ENCODE results near the gene PEX14.

Gene PEX14

GRCh38 chr1:10624256-10625050 is 149.7 kb downstream of the PEX14 start:
- DNase-seq = no peak

- DNase-seq = no peak
Measured at GRCh38 chr1:10625076-10625475, 150.3 kb downstream of the PEX14 start.

GRCh38 chr1:10625554-10625953 is 150.8 kb downstream of the PEX14 start:
- DNase-seq = no peak

- DNase-seq = no peak
Measured at GRCh38 chr1:10626131-10626731, 151.5 kb downstream of the PEX14 start.

GRCh38 chr1:10626791-10627410 is 152.2 kb downstream of the PEX14 start:
- DNase-seq = peak; percentile 65 to 79

- DNase-seq = no peak
Measured at GRCh38 chr1:10628685-10629084, 153.9 kb downstream of the PEX14 start.

- DNase-seq = no peak
Measured at GRCh38 chr1:10629091-10629815, 154.5 kb downstream of the PEX14 start.

GRCh38 chr1:10629816-10630571 is 155.2 kb downstream of the PEX14 start:
- DNase-seq = no peak

DNA sequence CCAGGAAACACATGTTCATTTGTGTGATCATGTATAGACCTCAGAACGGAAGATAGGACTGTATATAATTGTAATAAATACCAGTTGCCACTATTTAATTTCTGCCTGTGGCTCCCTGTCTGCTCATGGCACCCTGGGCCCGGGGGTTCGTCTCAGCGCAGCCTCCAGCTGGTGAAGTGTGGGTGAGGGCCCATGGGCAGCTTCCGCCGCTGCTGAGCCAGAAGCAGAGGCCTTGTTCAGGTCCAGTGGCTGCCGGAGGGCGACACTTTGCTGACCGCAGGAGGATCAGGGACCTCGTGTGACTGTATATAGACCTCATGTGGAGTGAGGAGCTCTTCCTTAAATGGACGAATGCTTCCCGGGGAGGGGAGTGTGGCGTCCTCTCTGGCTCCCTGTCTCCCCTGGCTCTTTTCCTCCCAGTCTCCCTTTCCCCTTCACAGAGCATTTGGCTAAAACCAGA is 155.9 kb downstream of the PEX14 start:
- DNase-seq = no peak

GRCh38 chr1:10631121-10631810 is 156.5 kb downstream of the PEX14 start:
- DNase-seq = no peak

GRCh38 chr1:10631811-10632593 is 157.3 kb downstream of the PEX14 start:
- DNase-seq = no peak

GRCh38 chr1:10632691-10633090 is 157.9 kb downstream of the PEX14 start:
- DNase-seq = no peak

GRCh38 chr1:10633416-10633815 is 158.7 kb downstream of the PEX14 start:
- DNase-seq = no peak

DNA sequence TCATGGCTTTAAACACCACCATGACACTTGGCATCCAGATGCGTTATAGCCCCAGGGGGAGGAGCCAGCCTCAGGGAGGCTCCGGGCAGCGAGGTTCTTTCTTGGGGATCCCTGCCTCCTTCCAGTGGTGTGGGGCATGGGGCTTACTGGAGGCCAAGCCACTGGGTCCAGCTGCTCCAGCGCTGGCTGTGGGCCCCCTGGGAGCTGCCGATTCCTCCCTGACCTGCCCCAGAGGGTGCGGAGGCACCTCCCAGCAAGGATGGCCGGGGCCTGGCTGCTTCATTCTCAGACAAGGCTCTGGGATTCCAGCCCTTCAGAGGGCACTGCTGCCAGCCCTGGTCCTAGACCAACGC is 159.3 kb downstream of the PEX14 start:
- DNase-seq = no peak

DNA sequence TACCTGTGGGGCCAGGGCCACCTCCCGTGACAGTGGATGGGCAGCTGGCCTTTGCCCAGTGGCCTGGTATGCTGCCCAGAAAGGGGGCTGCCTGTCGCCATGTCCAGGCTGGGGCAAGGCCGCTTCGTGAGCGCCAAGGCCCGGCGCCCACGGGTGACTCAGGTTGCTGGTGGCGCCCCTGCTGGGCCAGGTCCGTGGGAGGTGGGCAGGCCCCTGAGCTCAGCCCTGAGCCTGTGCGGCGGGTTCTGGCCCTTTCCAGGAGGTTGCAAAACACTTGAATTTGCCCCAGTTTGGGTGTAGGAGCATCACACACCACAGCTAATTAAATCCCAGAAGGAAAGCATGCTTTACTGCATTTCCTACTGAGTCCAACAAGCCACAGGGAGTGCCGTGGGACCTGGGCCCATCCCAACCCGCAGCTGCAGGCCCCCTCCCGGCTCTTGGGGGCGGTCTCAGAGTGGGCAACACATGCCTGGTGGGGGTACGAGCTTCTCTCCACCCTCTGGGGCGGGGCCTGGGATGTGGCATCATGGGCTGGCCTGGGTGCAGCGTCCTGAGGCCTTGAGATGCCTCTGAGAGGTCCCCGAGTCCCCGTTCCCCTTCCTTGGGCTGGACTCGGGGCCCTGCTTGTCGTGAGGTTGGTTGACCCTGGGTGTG is 159.8 kb downstream of the PEX14 start:
- no peak for DNase-seq

DNA sequence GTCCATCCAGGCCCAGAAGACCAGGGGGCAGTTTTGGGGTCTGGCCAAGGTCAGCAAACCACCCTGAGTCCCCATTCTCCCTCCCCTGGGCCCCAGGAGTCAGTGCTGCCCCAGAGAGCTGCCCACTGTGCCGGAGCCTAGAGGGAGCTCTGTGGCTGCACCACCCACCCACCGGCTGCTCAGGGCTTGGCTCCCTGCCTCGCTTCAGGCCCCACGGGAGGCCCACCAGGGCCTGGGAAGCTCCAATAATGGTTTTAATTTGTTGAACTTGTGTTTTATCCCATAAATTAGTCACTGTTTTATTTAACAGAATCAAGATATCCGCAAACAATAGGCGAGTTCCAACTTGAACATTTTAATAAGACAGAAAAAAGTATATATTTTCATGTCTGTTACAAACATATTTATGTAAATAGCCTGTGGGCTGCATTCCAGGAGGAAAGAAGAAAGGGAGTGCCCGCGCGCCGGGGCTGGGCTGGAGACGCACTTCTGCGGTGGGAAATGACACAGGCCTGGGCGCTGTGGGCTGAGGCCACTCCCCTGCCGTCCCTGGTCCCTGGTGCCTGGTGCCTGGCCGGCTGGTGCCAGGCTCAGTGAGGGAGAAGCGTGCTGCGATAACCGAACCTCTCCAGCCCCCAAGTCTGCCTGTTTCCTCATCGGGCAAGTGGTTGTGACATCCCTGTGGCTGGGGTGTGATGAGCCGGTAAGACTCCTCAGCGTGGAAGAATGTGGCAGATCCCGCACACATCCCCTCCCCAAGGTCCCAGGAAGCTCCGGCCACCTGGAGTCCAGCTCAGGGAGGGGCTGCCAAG is 160.5 kb downstream of the PEX14 start:
- DNase-seq = no peak

DNA sequence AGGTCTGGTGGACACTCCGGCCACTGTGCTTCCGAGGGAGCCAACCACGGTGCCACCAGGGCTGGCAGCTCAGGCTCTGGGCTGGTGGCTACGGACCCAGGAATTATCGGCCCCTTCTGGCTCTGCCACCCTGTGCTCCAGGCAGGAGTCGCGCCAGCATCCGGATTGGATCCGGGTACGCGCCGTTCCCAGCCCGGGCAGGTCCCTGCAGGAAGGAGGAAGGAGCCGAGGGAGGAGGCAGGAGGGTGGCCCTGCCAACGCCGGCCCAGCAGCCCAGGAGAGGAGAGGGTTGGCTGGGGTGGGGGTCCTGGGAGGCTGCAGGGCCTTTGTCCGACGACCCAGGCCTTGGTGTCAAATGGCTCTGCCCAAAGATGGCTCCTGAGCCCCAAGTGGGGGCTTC is 161.2 kb downstream of the PEX14 start:
- DNase-seq = no peak

DNA sequence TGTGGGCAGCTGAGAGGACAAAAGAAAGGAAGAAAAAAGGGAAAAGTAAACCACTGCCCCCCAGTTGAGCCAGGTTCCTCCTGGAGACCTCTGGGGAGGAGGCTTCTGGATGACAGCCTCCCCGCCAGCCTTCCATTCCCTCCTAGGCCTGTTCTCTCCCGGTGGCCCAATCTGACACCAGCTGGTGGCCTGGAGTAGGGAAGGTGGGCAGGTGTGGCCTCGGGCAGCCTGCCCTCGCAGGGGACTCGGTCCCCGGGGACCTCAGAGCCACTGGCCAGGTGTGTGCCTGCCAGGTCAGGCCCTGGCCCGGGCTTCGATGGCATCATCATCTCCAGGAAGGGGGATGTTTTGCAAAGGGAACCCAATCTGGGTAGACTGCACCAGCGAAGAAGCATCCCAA is 162.7 kb downstream of the PEX14 start:
- DNase-seq = no peak

- DNase-seq = no peak
Measured at GRCh38 chr1:10637834-10638558, 163.2 kb downstream of the PEX14 start.
